ENCODE data around the gene ERBB2. TPM values are rescaled to one million over a fixed set of nuclear protein-coding genes. Genes with fewer than 3 reads are reported as not detected.

Gene ERBB2
- total and polyA plus RNA-seq, 2 of the 13 experiments (the other 11 are each of a cell fraction or from before 2014, with no cell fraction given): 57.7 to 64.1 TPM

- peak; percentile 24; the same call in 1 of the 2 replicates for TF ChIP-seq ZNF800 (CRISPR knock-in tag; IDR thresholded peaks at IDR 0.05)
- 0 out of 2 replicates have a peak, but pooled peaks have one; percentile 8 for TF ChIP-seq ZHX1 (CRISPR knock-in tag; IDR thresholded peaks at IDR 0.05; ENCODE audit: low read depth)
- TF ChIP-seq ZBED4 (CRISPR knock-in tag; IDR thresholded peaks at IDR 0.05; ENCODE audit: borderline replicate concordance): peak; percentile 83
- 0 out of 2 replicates have a peak, but pooled peaks have one; percentile 62 for TF ChIP-seq ZBTB49 (CRISPR knock-in tag; IDR thresholded peaks at IDR 0.05; ENCODE audit: borderline replicate concordance)
- peak; percentile 87 for TF ChIP-seq HNF4G (IDR thresholded peaks at IDR 0.05; ENCODE audit: borderline replicate concordance, low read depth, low read length)
- TF ChIP-seq HNF4G (CRISPR knock-in tag; IDR thresholded peaks at IDR 0.05; ENCODE audit: borderline replicate concordance, low read depth): peak; percentile 72
- 0 out of 2 replicates have a peak, but pooled peaks have one; percentile 26 for TF ChIP-seq ZNF615 (CRISPR knock-in tag; IDR thresholded peaks at IDR 0.05; ENCODE audit: borderline replicate concordance)
- TF ChIP-seq ONECUT2 (CRISPR knock-in tag; IDR thresholded peaks at IDR 0.05): peak; percentile 81
- TF ChIP-seq RCOR2 (CRISPR knock-in tag; IDR thresholded peaks at IDR 0.05): peak; percentile 54
- no peak for TF ChIP-seq GLI4 (CRISPR knock-in tag; IDR thresholded peaks at IDR 0.05; ENCODE audit: borderline replicate concordance)
- no peak for TF ChIP-seq KLF15 (CRISPR knock-in tag; IDR thresholded peaks at IDR 0.05; ENCODE audit: borderline replicate concordance)
- no peak for TF ChIP-seq PRPF4 (IDR thresholded peaks at IDR 0.05; ENCODE audit: low read depth, low read length, poor library complexity, severe bottlenecking)
- TF ChIP-seq ARID5B (CRISPR knock-in tag; IDR thresholded peaks at IDR 0.05): peak; percentile 75
Observed at GRCh38 chr17:39687101-39687545, 12.7 kb upstream of the ERBB2 start (continued).
